CD14-positive monocyte (primary cell): ENCODE results near the gene METTL24. TPM values are rescaled to one million over a fixed set of nuclear protein-coding genes. Genes with fewer than 3 reads are reported as not detected.

ENCODE experiments used
- DNase-seq, 3 donors: peaks; one replicate each; pipeline ENCODE4 v3.0.0-alpha.2; 2011 to 2022
- H2AFZ ChIP-seq: 2 replicates; pipeline ENCODE4 v1.6.0; 2012; ENCODE audit warnings: mild to moderate bottlenecking, low read depth, low read length, inconsistent platforms; ENCODE audit not compliant: insufficient read depth, poor library complexity, severe bottlenecking
- H3K27ac ChIP-seq, 2 donors: 1 replicate in 1 of 2; 2 replicates in 1 of 2; pipeline ENCODE4 v1.5.1; 2012 to 2013; ENCODE audit warnings: low read length in 2 of 2, control low read depth in 1 of 2, inconsistent platforms in 1 of 2, low read depth in 1 of 2, mild to moderate bottlenecking in 1 of 2
- H3K27me3 ChIP-seq, 2 donors: one replicate each; pipeline versions ENCODE4 v1.6.0 to v1.6.1; 2011 to 2013; ENCODE audit warnings: low read length in 2 of 2; ENCODE audit not compliant: control insufficient read depth in 2 of 2, insufficient read depth in 2 of 2
- H3K36me3 ChIP-seq, 2 donors: replicated peaks in 1 of 2; 1 replicate in 1 of 2; 2 replicates in 1 of 2; pipeline versions ENCODE4 v1.5.1 to v1.6.1; 2012 to 2013; ENCODE audit warnings: low read length in 2 of 2, control low read depth in 1 of 2, inconsistent platforms in 1 of 2, mild to moderate bottlenecking in 1 of 2; ENCODE audit not compliant: insufficient read depth in 2 of 2, control insufficient read depth in 1 of 2
- H3K4me1 ChIP-seq, 2 donors: 1 replicate in 1 of 2; 2 replicates in 1 of 2; pipeline versions ENCODE4 v1.5.1 to v1.6.1; 2012 to 2013; ENCODE audit warnings: low read length in 2 of 2, control low read depth in 1 of 2, inconsistent platforms in 1 of 2, mild to moderate bottlenecking in 1 of 2, moderate library complexity in 1 of 2; ENCODE audit not compliant: insufficient read depth in 2 of 2, control insufficient read depth in 1 of 2
- H3K4me2 ChIP-seq: replicated peaks from 2 replicates; pipeline ENCODE3; 2012; ENCODE audit warnings: low read length, moderate library complexity, mild to moderate bottlenecking; ENCODE audit not compliant: poor library complexity, severe bottlenecking; ENCODE audit errors: extremely low read depth
- H3K4me3 ChIP-seq, 3 experiments: fragments of 200-600 bp in 1 of 3; sonication (generic) in 1 of 3; replicated peaks in 1 of 3; 1 replicate in 2 of 3; 2 replicates in 1 of 3; pipeline ENCODE4 v1.5.1; 2011 to 2013; ENCODE audit warnings: low read length in 3 of 3, mild to moderate bottlenecking in 3 of 3, control low read depth in 2 of 3, low read depth in 2 of 3, inconsistent platforms in 1 of 3, moderate library complexity in 1 of 3
- H3K79me2 ChIP-seq: 2 replicates; pipeline ENCODE4 v1.6.0; 2012; ENCODE audit warnings: mild to moderate bottlenecking, control low read depth, inconsistent platforms, low read length, moderate library complexity; ENCODE audit not compliant: insufficient read depth
- H3K9ac ChIP-seq: 2 replicates; pipeline ENCODE4 v1.6.0; 2017; ENCODE audit warnings: low read length, mild to moderate bottlenecking; ENCODE audit not compliant: insufficient read depth, poor library complexity, severe bottlenecking
- H3K9me3 ChIP-seq, 2 donors: replicated peaks in 1 of 2; 1 replicate in 1 of 2; 2 replicates in 1 of 2; pipeline versions ENCODE4 v1.5.1 to v1.6.1; 2012 to 2013; ENCODE audit warnings: low read length in 2 of 2, control low read depth in 1 of 2; ENCODE audit not compliant: control insufficient read depth in 1 of 2, insufficient read depth in 1 of 2
- H4K20me1 ChIP-seq: 2 replicates; pipeline ENCODE4 v1.6.0; 2012; ENCODE audit warnings: mild to moderate bottlenecking, low read length, control low read depth, moderate library complexity; ENCODE audit not compliant: insufficient read depth
- H3K27ac Mint-ChIP-seq, 7 donors: one replicate each; pipeline ENCODE4 v1.8.0; 2020; ENCODE audit warnings: mild to moderate bottlenecking in 7 of 7, mixed read lengths in 7 of 7, moderate library complexity in 6 of 7, inconsistent platforms in 2 of 7
- H3K27me3 Mint-ChIP-seq, 3 donors: one replicate each; pipeline ENCODE4 v1.8.0; 2021 to 2022; ENCODE audit warnings: low read depth in 3 of 3, mild to moderate bottlenecking in 3 of 3, mixed read lengths in 3 of 3, moderate library complexity in 3 of 3, inconsistent platforms in 1 of 3
- H3K36me3 Mint-ChIP-seq, 2 donors: one replicate each; pipeline ENCODE4 v1.8.0; 2020; ENCODE audit warnings: mixed read lengths in 2 of 2, inconsistent platforms in 1 of 2, mild to moderate bottlenecking in 1 of 2
- H3K4me1 Mint-ChIP-seq: one replicate; pipeline ENCODE4 v1.8.0; 2020; ENCODE audit warnings: mild to moderate bottlenecking, mixed read lengths
- H3K4me3 Mint-ChIP-seq, 2 donors: one replicate each; pipeline ENCODE4 v1.8.0; 2020; ENCODE audit warnings: mild to moderate bottlenecking in 2 of 2, mixed read lengths in 2 of 2, moderate library complexity in 1 of 2
- H3K9me3 Mint-ChIP-seq, 7 donors: one replicate each; pipeline ENCODE4 v1.8.0; 2020 to 2022; ENCODE audit warnings: mixed read lengths in 7 of 7, mild to moderate bottlenecking in 6 of 7, moderate library complexity in 6 of 7, inconsistent platforms in 2 of 7
- CTCF ChIP-seq: fragments of 200-600 bp; IDR thresholded peaks from one replicate; pipeline ENCODE4 v1.8.0; 2022; ENCODE audit warnings: antibody characterized with exemption, mild to moderate bottlenecking
- WGBS: methylation state at CpG from one replicate; pipeline ENCODE4 v1.1.5; 2013; ENCODE audit warnings: missing lambda C conversion rate; ENCODE audit not compliant: insufficient coverage; 5-methylcytosine and 5-hydroxymethylcytosine counted together
- intact Hi-C, 2 donors: fragments of 100-400 bp; cut with micrococcal nuclease; formaldehyde crosslinking; loops; one replicate each; pipeline versions ENCODE4 v1.15.0 to v1.15.1; 2023
- polyA plus RNA-seq, 3 donors: library from polyadenylated mRNA; depleted of rRNA in 1 of 3; unstranded in 2 of 3; stranded (reverse) in 1 of 3; fragments of 300-500 nt in 2 of 3; fragments of >200 nt in 1 of 3; fragmentation: Illumina TruSeq in 2 of 3; gene quantifications; 1 replicate in 2 of 3; 2 replicates in 1 of 3; pipeline ENCODE4 v1.2.3, GENCODE V29; 2012 to 2021

The METTL24 gene
- polyA plus RNA-seq, 3 donors, result not detected

- TF ChIP-seq CTCF, result no peak
- no peak overlapping the region for H3K27ac Mint-ChIP-seq
- H3K9me3 ChIP-seq, result no peaks in the 10 kb centered on the region
These were observed 162.5 kb downstream of the METTL24 start for GRCh38 chr6:110195639-110196038.

More at GRCh38 chr6:110195639-110196038, 162.5 kb downstream of the METTL24 start:
- Histone ChIP-seq H3K4me1 (no peaks in the 10 kb centered on the region), H3K4me3 (no peak overlapping the region), H3K36me3 (peaks cover 26 to 49% of the 10 kb centered on the region in 2 donors), H3K27ac (no peak overlapping the region), H3K79me2 (peaks cover 92% of the 10 kb centered on the region), H4K20me1 (peaks cover 98% of the 10 kb centered on the region), H3K9ac (no peak overlapping the region), H3K4me2 (no peak overlapping the region), H3K27me3 (no peaks in the 10 kb centered on the region), H2AFZ (no peak overlapping the region)
- H3K4me3 Mint-ChIP-seq, result no peak overlapping the region
- no peaks in the 10 kb centered on the region for H3K9me3 Mint-ChIP-seq
- H3K27me3 Mint-ChIP-seq, result no peaks in the 10 kb centered on the region
- peaks cover 25 to 29% of the 10 kb centered on the region in 2 donors for H3K36me3 Mint-ChIP-seq
- intact Hi-C loops, result no loop called here
- no peak for DNase-seq
- 94% methylated on average over 3 of the region's 4 CpGs for whole genome bisulfite sequencing
- no peaks in the 10 kb centered on the region for H3K4me1 Mint-ChIP-seq

Other genes starting within 250 kb of the METTL24 start
- gene WASF1, start 178.7 kb downstream of the METTL24 start, polyA plus RNA-seq, result 1 to 10 TPM in 2 of 3 donors, under 1 TPM in 1; 0.32 to 1.7 (median 1.4) TPM
- 10 to 100 TPM; 13.6 to 26.4 (median 17.0) TPM for gene CDC40, start 177.9 kb downstream of the METTL24 start, polyA plus RNA-seq
- 1 to 10 TPM in 1 of 3 donors, under 1 TPM in 2; 0.24 to 2.2 (median 0.95) TPM for gene DDO, start 57.2 kb upstream of the METTL24 start, polyA plus RNA-seq
- gene SLC22A16, start 118.3 kb upstream of the METTL24 start, polyA plus RNA-seq, result 10 to 100 TPM in 1 of 3 donors, 1 to 10 TPM in 2; 1.8 to 15.6 (median 4.0) TPM